ENCODE results near the gene RFX7.
"Not testable (repeated sequence)": the region's sequence is repeated elsewhere in the genome, so short reads cannot be mapped to it uniquely, and the experiment has no call there.

Gene RFX7

DNA sequence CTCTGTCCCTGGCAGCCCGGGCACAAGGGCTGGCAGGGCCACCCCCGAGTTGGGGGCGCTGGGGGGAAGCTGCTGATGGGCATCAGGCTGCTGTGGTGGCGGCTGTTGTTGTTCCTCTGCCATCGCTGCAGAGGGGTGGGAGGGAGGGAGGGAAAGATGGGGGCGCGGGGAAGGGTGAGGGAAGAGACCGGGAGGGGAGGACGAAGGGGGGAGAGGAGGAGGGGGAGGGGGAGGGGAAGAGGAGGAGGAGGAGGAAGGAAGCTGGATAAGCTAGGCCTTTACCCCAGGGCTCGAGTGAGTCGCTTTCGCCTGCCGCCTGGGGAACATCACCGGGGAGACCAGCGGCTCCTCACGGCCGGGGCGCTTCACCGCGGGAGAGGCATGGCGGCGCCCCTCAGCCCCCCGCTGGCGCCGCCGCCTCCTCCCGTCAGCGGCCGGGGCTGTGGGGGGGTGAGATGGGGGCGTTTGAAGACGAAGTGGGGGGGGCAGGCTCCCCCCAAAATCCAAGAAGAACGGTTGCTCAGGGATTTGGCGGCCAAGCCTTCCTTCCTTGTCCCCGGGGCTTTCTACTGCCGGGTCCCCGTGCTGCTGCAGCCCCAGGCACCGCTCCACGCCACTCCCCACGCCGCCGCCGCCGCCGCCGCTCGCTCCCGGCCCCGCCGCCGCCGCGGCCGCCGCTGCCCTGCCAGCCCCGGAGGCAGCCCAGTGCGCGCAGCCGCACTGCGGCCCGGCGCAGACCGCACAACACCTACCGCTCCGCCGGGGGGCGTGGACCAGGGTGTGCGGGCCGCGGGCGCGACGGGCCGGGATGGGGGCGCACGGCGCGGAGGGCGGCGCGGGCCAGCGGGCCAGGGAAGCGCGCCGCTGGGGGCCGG, at the start of gene RFX7:
Gene RFX7 (minus strand): TSS at position 717 of the 875 bp plus-strand sequence. CDS start 594 bp downstream, at position 123.
- DNase-seq (ENCODE audit: extremely low read depth in 1 of 2, low read depth in 1 of 2): peak in 1 of 2 donors; percentile 65

DNA sequence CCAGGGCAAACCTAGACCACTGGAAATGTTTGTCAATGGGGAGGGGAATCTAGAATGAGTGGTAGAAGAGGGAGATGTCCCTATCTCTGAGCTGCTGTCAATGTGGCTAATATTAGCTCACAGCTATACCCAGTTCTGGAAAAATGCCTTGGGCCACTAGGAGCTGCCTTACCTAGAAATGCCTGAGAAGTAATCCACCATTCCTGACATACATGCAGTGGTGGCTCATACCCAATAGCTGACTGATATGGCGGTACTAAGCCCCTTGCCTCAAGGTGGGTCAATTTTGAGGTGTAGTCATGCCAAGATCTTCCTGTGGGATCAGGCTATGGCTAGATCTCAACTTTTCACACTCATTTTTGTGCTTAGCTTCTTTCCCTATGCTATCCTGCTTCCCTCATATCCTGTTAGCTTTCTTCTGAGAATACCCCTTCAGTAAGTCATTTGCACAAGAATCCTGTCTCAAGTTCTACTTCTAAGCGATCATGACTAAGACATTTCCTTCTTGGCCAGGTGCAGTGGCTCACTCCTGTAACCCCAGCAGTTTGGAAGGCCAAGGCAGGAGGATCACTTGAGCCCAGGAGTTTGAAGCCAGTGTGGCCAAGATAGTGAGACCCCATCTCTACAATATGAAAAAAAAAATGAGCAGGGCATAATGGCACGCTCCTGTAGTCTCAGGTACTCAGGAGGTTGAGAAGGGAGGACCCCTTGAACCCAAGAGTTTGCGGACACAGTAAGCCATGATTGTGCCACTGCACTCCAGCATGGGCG, 49.1 kb upstream of the RFX7 start:
- DNase-seq (ENCODE audit: extremely low read depth in 1 of 2, low read depth in 1 of 2): no peak

DNA sequence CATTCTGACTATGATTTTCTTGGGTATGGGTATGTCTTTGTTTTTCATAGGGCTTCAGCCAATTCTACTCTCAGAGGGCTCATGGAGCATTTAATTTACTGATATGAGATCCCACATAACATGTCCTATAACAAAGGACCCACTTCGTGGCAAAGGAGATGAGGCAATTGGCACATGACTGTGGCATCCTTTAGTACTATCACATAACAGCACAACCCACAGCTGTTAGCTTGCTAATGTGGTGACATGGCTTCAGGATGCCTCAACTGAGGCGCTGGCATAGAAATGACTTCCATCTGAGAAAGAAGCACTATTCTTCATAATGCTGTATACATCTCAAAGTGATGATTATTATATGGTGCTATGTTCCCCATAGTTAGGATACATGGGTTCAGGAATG, 48.1 kb upstream of the RFX7 start:
- DNase-seq (ENCODE audit: extremely low read depth in 1 of 2, low read depth in 1 of 2): no peak

DNA sequence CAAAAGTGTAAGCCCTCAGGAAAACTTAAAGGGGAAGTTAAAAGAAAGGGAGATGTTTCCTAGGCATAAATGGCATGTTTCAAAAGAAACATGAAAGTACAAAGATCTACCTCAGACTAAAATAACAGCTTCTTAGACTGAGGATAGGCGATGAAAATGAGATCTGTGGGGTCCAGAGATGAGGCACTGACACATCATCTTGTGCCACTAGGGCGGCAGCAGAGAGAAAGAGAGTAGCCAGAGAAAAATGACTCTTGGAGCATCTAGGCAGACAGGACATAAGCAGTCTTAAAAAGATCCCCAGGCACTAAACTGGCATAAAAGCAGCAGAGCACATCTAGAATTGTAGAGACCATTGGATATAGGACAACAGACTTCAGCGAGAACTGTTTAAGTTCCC, 42.5 kb upstream of the RFX7 start:
- no peak for DNase-seq (ENCODE audit: extremely low read depth in 1 of 2, low read depth in 1 of 2)

DNA sequence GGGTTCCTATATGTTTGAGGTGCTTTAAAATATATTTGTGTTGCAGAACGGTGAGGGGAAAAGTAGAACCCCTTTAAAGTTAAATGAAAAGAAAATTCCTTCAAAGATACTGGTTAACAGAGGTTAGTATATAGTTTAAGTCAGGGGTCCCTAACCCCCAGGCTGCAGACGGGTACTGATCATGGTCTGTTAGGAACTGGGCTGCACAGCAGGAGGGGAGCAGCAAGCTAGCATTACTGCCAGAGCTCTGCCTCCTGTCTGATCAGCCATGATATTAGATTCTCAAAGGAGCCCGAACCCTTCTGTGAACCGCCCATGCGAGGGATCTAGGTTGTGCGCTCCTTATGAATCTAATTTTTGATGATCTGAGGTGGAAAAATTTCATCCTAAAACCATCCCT, 37.5 kb upstream of the RFX7 start:
- DNase-seq (ENCODE audit: extremely low read depth in 1 of 2, low read depth in 1 of 2): no peak

DNA sequence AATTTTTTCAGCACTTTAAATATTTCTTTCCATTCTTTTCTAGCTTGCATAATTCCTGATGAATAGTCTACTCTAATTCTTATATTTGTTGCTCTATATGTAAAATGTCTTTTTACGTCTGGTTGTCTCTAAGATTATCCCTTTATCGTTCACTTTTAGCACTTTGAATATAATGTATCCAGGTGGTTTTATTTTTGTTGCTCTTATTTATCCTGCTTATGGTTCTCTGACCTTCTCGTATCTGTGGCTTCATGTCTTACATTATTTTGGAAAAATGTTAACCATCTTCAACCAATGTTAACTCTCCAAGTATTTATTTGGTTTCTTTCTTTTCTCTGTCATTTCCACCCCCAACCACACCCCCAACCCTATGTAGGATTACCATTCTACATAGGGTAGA, 30.0 kb upstream of the RFX7 start:
- no peak for DNase-seq (ENCODE audit: extremely low read depth in 1 of 2, low read depth in 1 of 2)

DNA sequence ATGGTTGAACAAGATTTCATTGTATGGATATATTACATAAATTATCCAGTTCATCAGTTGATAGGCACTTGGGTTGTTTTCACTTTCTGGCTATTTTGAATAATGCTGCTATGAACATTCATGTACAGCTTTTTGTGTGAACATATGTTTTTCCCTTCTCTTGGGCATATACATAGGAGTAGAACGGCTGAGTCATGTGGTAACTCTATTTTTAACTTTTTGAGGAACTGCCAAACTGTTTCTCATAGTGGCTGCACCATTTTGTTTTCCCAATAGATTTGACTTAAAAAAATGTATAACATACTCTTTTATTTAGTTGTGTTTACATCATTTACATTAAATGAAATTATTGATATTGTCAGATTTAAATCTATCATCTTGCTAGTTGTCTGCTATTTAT, 28.8 kb upstream of the RFX7 start:
- no peak for DNase-seq (ENCODE audit: extremely low read depth in 1 of 2, low read depth in 1 of 2)

DNA sequence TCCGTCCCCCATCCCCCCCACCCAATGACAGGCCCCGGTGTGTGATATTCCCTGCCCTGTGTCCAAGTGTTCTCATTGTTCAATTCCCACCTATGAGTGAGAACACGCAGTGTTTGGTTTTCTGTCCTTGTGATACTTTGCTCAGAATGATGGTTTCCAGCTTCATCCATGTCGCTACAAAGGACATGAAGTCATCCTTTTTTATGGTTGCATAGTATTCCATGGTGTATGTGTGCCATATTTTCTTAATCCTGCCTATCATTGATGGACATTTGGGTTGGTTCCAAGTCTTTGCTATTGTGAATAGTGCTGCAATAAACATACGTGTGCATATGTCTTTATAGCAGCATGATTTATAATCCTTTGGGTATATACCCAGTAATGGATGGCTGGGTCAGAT, 22.8 kb upstream of the RFX7 start:
- not testable (repeated sequence) for DNase-seq (ENCODE audit: extremely low read depth in 1 of 2, low read depth in 1 of 2)

DNA sequence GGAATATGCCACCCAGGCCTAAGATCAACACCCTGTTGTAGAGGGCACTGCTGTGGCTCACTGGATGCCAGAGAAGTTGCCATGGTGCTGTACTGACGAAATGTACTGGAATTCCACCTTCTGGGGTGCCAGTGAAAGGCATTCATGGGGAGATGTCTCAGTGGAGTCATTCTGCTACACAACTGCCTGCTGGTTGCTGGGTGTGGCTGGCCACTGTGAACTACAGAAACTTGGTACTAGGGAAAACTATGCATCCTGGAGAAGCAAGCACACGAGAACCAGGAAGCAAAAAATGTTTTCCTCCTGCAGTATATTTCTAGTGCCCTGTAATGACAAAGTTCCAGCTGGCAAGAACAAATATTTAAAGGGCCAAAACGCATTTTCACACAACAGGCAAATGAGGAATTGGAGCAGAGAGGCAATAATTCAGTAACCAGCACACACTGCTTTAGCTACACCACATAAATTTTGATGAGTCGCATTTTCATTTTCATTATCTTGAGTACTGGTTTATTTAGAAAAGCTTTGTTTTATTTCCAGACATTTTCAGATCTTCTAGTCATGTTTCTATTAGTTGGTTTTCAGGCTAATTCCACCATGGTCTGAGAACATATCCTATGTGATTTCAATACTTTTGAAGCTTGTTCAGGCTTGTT, 18.3 kb upstream of the RFX7 start:
- no peak for DNase-seq (ENCODE audit: extremely low read depth in 1 of 2, low read depth in 1 of 2)

DNA sequence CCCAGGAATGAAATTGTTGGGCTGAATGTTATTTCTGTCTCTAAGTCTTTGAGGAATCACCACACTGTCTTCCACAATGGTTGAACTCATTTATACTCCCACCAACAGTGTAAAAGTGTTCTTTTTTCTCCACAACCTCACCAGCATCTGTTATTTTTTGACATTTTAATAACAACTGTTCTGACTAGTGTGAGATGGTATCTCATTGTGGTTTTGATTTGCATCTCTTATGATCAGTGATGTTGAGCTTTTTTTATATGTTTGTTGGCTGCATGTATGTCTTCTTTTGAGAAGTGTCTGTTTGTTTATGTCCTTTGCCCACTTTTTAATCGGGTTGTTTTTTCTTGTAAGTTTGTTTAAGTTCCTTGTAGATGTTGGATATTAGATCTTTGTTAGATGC, 13.6 kb upstream of the RFX7 start:
- DNase-seq (ENCODE audit: extremely low read depth in 1 of 2, low read depth in 1 of 2): not testable (repeated sequence)

DNA sequence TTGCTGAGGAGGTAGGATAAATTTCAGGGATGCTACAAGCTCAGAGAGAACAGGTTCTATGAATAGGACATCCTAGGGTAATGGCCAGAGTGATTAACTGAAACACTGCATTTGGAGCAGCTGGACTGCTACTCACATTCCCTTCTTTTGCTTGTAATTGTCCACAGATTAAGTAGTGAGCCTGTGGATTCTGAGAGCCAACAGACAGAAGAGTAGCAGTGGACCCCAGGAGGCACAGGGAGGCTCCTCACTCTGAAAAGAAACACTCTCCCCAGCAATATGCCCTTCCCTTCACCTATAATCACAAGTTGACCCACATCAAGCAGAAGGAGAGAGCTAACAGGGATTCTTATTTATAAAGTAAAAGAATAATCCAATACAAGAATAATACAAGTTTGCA, 10.6 kb upstream of the RFX7 start:
- DNase-seq (ENCODE audit: extremely low read depth in 1 of 2, low read depth in 1 of 2): no peak

DNA sequence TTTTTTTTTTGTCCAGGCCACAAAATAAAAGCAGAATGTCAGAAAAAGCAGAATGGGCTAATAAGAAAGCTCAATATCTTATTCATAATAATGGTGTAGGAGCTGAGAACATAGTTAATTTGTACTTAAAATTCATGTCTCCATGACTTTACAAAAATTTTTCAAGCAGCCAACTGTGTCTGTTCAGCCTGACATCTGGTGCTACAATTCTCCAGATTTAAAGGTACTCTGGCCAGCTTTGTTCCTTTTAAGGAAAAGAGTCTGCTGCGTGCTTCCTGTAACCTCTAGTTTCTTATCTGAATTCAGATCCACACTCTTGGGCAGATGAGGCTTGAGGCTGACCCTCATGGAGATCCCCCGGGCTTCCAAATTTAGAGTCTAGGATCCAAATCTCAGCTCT, 8.7 kb upstream of the RFX7 start:
- no peak for DNase-seq (ENCODE audit: extremely low read depth in 1 of 2, low read depth in 1 of 2)

DNA sequence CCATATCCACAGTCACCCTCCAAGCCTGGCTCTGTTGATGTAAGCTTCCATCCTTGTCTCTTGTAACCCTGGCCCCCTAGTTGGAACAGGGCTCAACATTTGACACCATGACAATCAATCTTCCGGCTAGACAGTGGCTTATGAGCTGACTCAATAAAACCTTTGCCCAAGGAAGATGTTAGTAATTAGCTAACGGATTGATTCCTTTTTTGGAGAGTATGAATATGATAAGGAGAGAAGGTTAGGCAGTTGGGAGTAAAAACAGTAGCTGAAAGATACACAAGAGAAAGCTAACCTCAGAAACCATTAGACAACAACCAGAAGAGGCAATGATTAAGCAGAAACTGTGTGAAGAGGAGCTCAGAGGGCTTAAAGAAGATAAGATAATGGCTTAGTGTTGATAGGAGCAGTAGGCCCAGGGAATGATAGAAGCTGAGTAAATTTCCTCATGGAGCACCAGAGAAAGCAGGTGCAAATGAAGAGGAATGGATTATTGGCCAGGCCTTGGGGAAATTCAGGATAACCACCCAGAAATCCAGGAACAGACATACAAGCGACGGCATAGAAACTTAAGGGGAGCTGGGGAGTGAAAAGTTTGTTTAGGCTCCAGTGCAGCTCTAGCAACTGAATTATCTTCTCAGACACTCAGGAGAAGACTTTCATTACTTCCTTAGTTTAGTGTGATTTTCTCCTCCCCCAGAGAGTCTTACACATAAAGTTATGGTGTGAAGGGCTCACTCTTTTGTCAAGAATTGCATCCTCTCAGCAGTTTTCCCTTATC, 7.8 kb upstream of the RFX7 start:
- DNase-seq (ENCODE audit: extremely low read depth in 1 of 2, low read depth in 1 of 2): no peak

DNA sequence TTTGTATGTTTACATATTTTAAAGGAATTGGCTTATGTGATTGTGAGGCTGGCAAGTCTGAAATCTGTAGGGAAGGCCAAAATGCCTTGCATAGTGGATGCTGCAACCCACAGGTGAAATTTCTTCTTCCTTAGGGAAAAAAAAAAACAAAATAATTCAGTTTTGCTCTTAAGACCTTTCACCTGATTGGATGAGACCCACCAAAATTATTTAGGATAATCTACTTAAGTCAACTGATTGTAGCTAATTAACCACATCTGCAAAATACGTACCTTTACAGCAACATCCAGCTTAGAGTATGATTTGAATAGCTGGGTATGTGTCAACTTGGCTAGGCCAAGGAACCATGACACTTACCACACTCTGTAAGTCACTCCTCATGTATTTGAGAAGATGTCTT, 6.9 kb upstream of the RFX7 start:
- DNase-seq (ENCODE audit: extremely low read depth in 1 of 2, low read depth in 1 of 2): no peak

DNA sequence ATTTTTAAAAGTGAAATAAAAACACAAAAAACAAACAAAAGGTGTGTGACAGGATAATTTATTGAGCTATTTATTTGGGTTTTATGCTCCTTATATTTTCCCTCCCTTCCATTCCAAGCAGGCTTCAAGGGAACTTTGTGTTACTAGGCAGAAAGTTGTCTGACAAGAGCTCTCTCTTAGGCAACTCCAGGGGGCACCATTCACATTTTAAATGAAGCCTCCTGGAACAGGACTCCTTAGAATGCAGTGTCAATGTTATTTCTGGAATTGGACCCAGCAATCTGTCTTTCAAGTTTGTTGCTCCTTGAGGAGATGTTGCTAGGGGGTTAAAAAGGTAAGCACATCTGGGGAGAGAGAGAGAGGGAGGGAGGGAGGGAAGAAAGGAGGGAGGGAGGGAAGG, 5.4 kb upstream of the RFX7 start:
- DNase-seq (ENCODE audit: extremely low read depth in 1 of 2, low read depth in 1 of 2): no peak

DNA sequence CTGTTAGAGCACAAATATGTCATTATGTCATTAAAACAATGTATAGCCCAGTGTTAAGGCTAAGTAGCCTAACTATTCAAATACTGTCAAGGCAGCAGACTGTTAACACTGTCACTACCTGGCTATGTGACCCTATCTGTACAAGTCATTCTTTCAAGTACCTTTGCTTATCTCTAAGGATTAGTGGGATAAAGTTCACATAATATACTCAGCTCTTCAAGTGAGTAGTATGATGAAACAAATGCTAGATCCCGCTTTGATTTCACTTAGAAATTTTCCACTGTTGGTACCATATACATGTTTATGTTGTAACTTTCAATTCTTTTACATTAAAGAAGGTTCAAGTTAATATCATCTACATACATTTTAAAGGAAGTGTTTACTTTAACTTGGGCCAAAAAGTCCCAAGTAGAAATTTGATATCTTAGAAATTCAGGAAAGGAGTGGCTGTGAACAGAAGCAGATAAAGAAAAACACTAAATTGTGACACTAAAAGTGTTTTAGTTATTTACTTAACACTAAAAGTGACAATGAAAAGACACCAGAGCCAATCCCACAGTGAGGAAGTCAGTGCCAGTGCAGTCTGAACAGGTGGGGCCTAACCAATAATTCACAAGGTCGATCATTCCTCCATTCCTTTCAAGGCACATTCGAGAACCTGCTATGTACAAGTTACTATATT, 4.8 kb upstream of the RFX7 start:
- DNase-seq (ENCODE audit: extremely low read depth in 1 of 2, low read depth in 1 of 2): no peak

DNA sequence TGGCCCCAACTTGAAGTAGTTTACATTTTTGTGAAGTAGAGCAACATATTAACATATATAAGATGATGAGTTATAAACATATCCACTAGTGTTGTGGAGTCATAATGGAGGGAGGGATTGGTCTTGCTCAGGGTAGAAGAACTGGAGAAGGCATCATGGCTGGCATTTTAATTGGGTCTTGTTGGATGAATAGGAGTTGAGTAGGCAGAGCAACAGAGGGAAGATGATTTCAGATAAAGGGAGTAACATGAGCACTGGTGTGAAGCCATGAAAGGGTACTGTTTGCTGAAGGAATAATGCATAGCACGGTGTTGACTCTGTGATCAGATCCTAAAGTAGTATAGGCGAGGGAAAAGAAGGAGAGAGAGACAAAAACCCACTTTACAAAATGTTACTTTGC, 3.6 kb upstream of the RFX7 start:
- no peak for DNase-seq (ENCODE audit: extremely low read depth in 1 of 2, low read depth in 1 of 2)

DNA sequence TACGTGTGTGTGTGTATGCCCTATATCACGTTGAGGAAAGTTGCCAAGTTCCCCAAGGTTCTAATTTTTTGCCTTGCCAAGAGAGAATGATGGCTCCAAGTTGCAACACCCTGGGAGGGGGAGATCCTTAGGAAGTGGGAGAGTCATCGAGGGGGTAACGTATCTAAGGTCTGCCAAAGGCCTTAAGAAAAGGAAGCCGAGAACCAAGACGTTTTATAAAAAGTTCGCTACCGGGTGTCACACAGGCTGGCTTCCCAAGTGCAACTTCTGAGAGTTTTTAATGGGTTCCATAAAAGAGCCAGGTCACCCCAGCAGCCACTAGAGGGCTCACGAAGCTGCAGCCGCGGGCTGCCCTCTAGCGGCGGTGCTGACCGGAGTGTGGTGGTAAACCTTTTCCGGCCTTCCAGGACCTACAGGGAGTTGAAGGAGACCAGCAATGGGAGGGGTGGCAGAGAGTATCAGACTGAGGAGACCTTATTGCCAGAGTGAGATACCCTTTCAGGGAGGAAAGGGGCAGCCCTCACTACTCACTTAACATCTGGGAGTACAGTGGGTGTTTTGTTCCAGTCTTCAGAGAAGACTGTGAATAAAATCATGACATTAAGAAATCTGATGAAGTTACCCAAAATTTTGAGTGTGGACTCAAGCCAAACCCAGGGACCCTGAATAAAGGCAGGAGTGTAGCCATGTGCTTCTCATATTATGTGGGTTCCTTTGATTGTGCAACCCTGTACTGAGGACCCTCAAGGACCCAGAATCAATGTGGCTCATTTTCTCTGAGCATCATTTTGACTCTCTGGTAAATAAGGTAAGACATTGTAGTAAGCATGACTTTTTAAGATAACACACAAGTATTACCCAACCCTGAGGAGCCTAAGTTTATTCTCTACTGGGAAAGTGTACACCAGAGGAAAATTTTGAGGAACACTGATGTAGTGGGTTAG, 2.5 kb upstream of the RFX7 start:
- peak; percentile 61 to 78 for DNase-seq (ENCODE audit: extremely low read depth in 1 of 2, low read depth in 1 of 2)

Measured in activated CD8-positive, alpha-beta memory T cell treated with anti-CD3 and anti-CD28 coated beads for 1 hour (primary cell).